SK-N-MC (cell line): ENCODE results near the gene RC3H2.

Source experiments
- DNase-seq: peaks from one replicate; pipeline ENCODE4 v3.0.0-alpha.2; 2011; ENCODE audit warnings: low read depth, low spot score
- H3K27ac ChIP-seq: fragments of 200-600 bp; sonication (generic); 2 replicates; pipeline ENCODE4 v1.5.1; 2016; ENCODE audit warnings: mixed run types
- H3K36me3 ChIP-seq: fragments of 200-600 bp; sonication (generic); 2 replicates; pipeline ENCODE4 v1.6.1; 2017; ENCODE audit warnings: antibody characterized with exemption, low read length, mixed read lengths; ENCODE audit not compliant: insufficient read depth
- H3K4me3 ChIP-seq: fragments of 200-600 bp; sonication (generic); 2 replicates; pipeline ENCODE4 v1.5.1; 2016
- H3K9ac ChIP-seq: fragments of 200-600 bp; sonication (generic); 2 replicates; pipeline ENCODE4 v1.8.0; 2017; ENCODE audit warnings: mixed run types, mixed read lengths; ENCODE audit not compliant: insufficient read length
- H3K9me3 ChIP-seq: fragments of 200-600 bp; sonication (generic); 2 replicates; pipeline ENCODE4 v1.6.1; 2017; ENCODE audit warnings: low read depth, mild to moderate bottlenecking, antibody characterized with exemption, low read length, moderate library complexity, mixed read lengths
- EZH2 ChIP-seq: fragments of 200-600 bp; sonication (generic); IDR thresholded peaks from one replicate; pipeline ENCODE4 v1.6.1; 2017; ENCODE audit warnings: antibody characterized with exemption
- FOXP2 ChIP-seq: optimal IDR thresholded peaks from 2 replicates; pipeline ENCODE3; 2011; ENCODE audit warnings: mild to moderate bottlenecking, moderate library complexity; ENCODE audit not compliant: insufficient read depth; ENCODE audit errors: extremely low read length, control extremely low read depth
- POLR2AphosphoS5 ChIP-seq: IDR thresholded peaks from 2 replicates; pipeline ENCODE4 v1.6.1; 2012; ENCODE audit warnings: mild to moderate bottlenecking, low read depth, low read length, borderline replicate concordance

RC3H2 gene

GRCh38 chr9:122808141-122808540 lies 97.0 kb downstream of the RC3H2 start:
- TF ChIP-seq FOXP2 (no peak), EZH2 (no peak), POLR2AphosphoS5 (no peak)
- Histone ChIP-seq H3K9me3 (no peaks in the 10 kb centered on the region), H3K27ac (no peak overlapping the region), H3K9ac (no peak overlapping the region), H3K36me3 (no peaks in the 10 kb centered on the region), H3K4me3 (no peak overlapping the region)
- no peak for DNase-seq

- TF ChIP-seq POLR2AphosphoS5 (no peak), FOXP2 (no peak), EZH2 (no peak)
- Histone ChIP-seq H3K9ac (no peak overlapping the region), H3K4me3 (no peak overlapping the region), H3K9me3 (no peaks in the 10 kb centered on the region), H3K36me3 (no peaks in the 10 kb centered on the region), H3K27ac (no peak overlapping the region)
- no peak for DNase-seq
Observed at GRCh38 chr9:122807271-122807900, 97.8 kb downstream of the RC3H2 start.

- DNase-seq, result no peak
- no peaks in the 10 kb centered on the region for H3K9me3 ChIP-seq
- no peak for TF ChIP-seq POLR2AphosphoS5
- no peak for TF ChIP-seq FOXP2
- TF ChIP-seq EZH2, result no peak
- H3K9ac ChIP-seq, result no peak overlapping the region
- H3K4me3 ChIP-seq, result no peak overlapping the region
- no peak overlapping the region for H3K27ac ChIP-seq
- H3K36me3 ChIP-seq, result no peaks in the 10 kb centered on the region
Observed at GRCh38 chr9:122806661-122807060, 98.5 kb downstream of the RC3H2 start.

GRCh38 chr9:122800066-122801060 lies 104.8 kb downstream of the RC3H2 start, which contains the start of gene OR1K1:
Gene OR1K1 (plus strand): TSS chr9:122800123. CDS start chr9:122800123, 0 bp downstream.
- no peak for DNase-seq

GRCh38 chr9:122797316-122798063 lies 107.7 kb downstream of the RC3H2 start:
- Histone ChIP-seq H3K4me3 (no peak overlapping the region), H3K9ac (no peak overlapping the region), H3K36me3 (no peaks in the 10 kb centered on the region), H3K27ac (no peak overlapping the region), H3K9me3 (no peaks in the 10 kb centered on the region)
- DNase-seq, result no peak
- no peak for TF ChIP-seq POLR2AphosphoS5
- no peak for TF ChIP-seq FOXP2
- TF ChIP-seq EZH2, result no peak

More at GRCh38 chr9:122800066-122801060, 104.8 kb downstream of the RC3H2 start, which contains the start of gene OR1K1:
- TF ChIP-seq EZH2 (no peak), POLR2AphosphoS5 (no peak), FOXP2 (no peak)
- H3K4me3 ChIP-seq, result no peak within 1 kb of the TSS
- no peak within 1 kb of the TSS for H3K9ac ChIP-seq
- H3K36me3 ChIP-seq, result no peaks in the 10 kb centered on the region
- no peak within 1 kb of the TSS for H3K27ac ChIP-seq
- no peaks in the 10 kb centered on the region for H3K9me3 ChIP-seq
